ENCODE data around the gene KRT17.
"Not testable (repeated sequence)": the region's sequence is repeated elsewhere in the genome, so short reads cannot be mapped to it uniquely, and the experiment has no call there.

KRT17 gene

DNA sequence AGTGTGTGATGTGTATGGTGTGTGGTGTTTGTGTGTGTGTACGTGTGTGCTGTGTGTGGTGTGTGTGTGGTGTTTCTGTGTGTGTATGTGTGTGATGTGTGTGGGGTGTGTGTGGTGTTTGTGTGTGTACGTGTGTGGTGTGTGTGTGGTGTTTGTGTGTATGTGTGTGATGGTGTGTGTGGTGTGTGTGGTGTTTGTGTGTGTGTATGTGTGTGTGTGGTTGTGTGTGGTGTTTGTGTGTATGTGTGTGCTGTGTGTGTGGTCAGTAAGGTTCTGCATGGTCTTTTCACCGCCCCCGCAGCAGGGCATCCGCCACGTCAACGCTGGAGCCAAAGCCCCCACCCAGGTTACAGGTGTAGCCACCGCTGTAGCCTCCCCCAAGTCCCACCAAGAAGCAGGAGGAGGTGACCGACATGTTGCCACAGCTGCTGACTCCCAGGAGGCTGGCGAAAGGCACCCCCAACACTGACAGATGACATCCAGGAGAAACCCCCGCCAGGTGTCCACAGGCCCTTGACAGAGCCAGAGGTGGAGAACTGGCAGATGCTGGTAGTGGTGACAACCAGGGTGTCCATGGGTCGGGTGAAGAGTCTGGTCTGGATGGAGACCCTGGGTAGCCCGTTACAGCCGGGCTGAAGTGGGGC, 9.3 kb upstream of the KRT17 start:
- no peak for DNase-seq

- DNase-seq, result no peak
Observed at GRCh38 chr17:41632482-41633105, 8.2 kb upstream of the KRT17 start.

GRCh38 chr17:41631898-41632285, 7.5 kb upstream of the KRT17 start:
- no peak for DNase-seq

GRCh38 chr17:41631025-41631897, 6.9 kb upstream of the KRT17 start:
- no peak for DNase-seq

GRCh38 chr17:41629826-41630670, 5.7 kb upstream of the KRT17 start:
- DNase-seq, result no peak

DNA sequence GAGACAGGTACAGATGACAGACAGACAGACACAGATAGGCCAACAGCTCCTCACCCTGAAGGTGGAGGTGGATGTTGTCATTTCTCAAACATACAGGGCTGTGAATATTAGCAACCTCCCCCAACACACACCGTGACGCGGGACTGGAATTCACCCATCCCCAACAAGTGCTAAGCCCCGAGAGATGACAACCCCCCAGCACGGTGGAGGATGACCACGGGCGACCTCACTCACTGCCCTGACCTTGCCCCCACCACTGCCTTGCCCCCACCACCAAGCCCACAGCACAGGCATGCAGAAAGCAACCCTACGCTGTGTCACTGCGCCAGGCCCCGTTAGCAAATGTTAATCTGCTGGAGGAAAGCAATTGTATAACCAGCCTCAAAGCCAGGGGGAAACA, 4.9 kb upstream of the KRT17 start:
- no peak for DNase-seq

GRCh38 chr17:41628621-41629255, 4.4 kb upstream of the KRT17 start:
- not testable (repeated sequence) for DNase-seq

GRCh38 chr17:41628073-41628370, 3.6 kb upstream of the KRT17 start:
- not testable (repeated sequence) for DNase-seq

GRCh38 chr17:41627316-41628072, 3.1 kb upstream of the KRT17 start:
- DNase-seq, result no peak

- not testable (repeated sequence) for DNase-seq
Observed at GRCh38 chr17:41626914-41627295, 2.5 kb upstream of the KRT17 start.

- not testable (repeated sequence) for DNase-seq
Observed at GRCh38 chr17:41626028-41626913, 1.9 kb upstream of the KRT17 start.

GRCh38 chr17:41625602-41626001, 1.2 kb upstream of the KRT17 start:
- DNase-seq, result no peak

GRCh38 chr17:41623184-41623861, 1.1 kb downstream of the KRT17 start:
- DNase-seq, result not testable (repeated sequence)

GRCh38 chr17:41622340-41623183, 1.8 kb downstream of the KRT17 start:
- DNase-seq, result not testable (repeated sequence)

DNA sequence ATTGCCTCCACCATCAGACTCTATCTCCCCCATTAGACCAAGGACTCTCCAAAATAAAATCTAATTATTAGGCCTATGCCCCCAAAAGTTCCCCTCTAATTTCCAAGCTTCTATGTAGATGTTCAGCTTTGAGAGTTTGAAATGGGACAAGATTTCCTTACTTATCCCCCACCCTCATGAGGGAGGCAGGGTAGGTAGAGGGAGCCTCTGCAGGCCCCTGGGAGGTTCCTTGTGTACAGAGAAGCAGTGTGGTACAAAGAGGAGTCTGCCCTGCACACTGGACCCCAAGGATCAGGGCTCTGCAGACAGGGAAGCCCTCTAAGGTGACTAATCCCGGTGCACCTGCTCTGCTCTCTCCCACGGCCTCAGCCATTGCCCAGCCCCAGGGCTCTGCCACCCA, 2.5 kb downstream of the KRT17 start:
- DNase-seq, result no peak

DNA sequence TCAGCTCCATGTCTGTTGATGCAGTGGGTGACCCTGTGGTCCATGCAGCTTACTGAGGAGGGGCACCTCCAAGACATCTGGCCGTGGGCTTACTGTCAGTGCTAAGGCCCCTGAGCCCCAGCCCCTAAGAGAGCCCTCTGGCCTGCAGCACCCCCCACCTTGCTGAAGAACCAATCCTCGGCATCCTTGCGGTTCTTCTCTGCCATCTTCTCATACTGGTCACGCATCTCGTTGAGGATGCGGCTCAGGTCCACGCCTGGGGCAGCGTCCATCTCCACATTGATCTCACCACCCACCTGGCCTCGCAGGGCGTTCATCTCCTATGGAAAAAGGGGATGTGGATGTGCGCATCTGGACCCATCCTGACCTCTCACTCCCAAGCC, 2.9 kb downstream of the KRT17 start:
- not testable (repeated sequence) for DNase-seq

GRCh38 chr17:41620583-41621434, 3.6 kb downstream of the KRT17 start:
- no peak for DNase-seq

DNA sequence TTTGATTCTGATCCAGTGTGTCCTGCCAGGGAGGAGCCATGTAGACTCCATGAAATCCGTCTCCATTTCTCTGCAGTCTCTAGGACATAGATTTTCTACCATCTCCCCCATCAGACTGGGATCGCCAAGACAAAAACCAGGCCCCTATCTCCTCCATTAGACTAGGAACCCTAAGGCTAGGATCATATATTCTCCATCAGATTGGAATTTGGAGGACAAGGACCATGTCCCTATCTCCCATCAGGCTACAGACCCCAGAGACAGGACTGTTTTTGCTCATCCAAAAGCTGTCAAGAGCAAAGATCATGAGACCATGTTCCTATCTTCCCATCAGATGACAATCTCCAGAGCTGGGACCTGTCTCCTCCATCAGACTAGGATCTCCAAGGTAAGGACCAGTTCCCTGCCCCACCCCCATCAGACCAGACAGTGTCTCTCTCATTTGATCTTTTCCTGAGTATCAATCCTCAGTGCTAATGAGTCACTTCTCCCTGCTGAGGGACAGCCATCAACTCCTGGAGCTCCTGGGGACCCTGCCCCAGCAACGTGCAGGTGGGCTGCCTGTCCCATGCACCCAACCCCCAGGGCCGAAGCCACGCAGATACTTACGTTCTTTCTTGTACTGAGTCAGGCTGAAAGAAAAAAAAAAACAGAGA, 4.3 kb downstream of the KRT17 start:
- not testable (repeated sequence) for DNase-seq
